Endodermal cell (in vitro differentiated cells): ENCODE data around the gene SRMS. TPM values are rescaled to one million over a fixed set of nuclear protein-coding genes. Genes with fewer than 3 reads are reported as not detected.

Experiments
- DNase-seq: peaks from one replicate; pipeline ENCODE4 v3.0.0-alpha.2; 2017
- H3K27ac ChIP-seq: 2 replicates; pipeline ENCODE4 v1.5.1; 2013; ENCODE audit warnings: mild to moderate bottlenecking, low read depth, low read length, moderate library complexity
- H3K27me3 ChIP-seq: 2 replicates; pipeline ENCODE4 v1.6.1; 2013; ENCODE audit warnings: mild to moderate bottlenecking, low read length, moderate library complexity; ENCODE audit not compliant: insufficient read depth, control insufficient read depth, poor library complexity, severe bottlenecking
- H3K36me3 ChIP-seq: 2 replicates; pipeline ENCODE4 v1.7.0; 2013; ENCODE audit warnings: mild to moderate bottlenecking, low read length, moderate library complexity; ENCODE audit not compliant: control insufficient read depth, insufficient read depth
- H3K4me1 ChIP-seq: one replicate; pipeline ENCODE4 v1.7.0; 2013; ENCODE audit warnings: low read length; ENCODE audit not compliant: control insufficient read depth, insufficient read depth
- H3K4me3 ChIP-seq: 2 replicates; pipeline ENCODE4 v1.5.1; 2013; ENCODE audit warnings: mild to moderate bottlenecking, low read length, moderate library complexity
- H3K9ac ChIP-seq: 2 replicates; pipeline ENCODE4 v1.6.1; 2013; ENCODE audit warnings: mild to moderate bottlenecking, low read length, moderate library complexity; ENCODE audit not compliant: poor library complexity, severe bottlenecking; ENCODE audit errors: extremely low read depth
- H3K9me3 ChIP-seq: 2 replicates; pipeline ENCODE4 v1.6.1; 2013; ENCODE audit warnings: mild to moderate bottlenecking, low read length, moderate library complexity; ENCODE audit not compliant: control insufficient read depth
- H3K27ac Mint-ChIP-seq: 2 replicates; pipeline ENCODE4 v1.8.0; 2020; ENCODE audit warnings: mixed read lengths
- H3K27me3 Mint-ChIP-seq: 2 replicates; pipeline ENCODE4 v1.8.0; 2021; ENCODE audit warnings: mild to moderate bottlenecking, mixed read lengths; ENCODE audit not compliant: insufficient read depth
- H3K36me3 Mint-ChIP-seq: 2 replicates; pipeline ENCODE4 v1.8.0; 2020; ENCODE audit warnings: low read depth, mixed read lengths
- H3K4me1 Mint-ChIP-seq: 2 replicates; pipeline ENCODE4 v1.8.0; 2020; ENCODE audit warnings: mixed read lengths
- H3K4me3 Mint-ChIP-seq: 2 replicates; pipeline ENCODE4 v1.8.0; 2020; ENCODE audit warnings: mild to moderate bottlenecking, moderate library complexity, mixed read lengths
- H3K9me3 Mint-ChIP-seq: 2 replicates; pipeline ENCODE4 v1.8.0; 2020; ENCODE audit warnings: mild to moderate bottlenecking, mixed read lengths
- WGBS, 2 experiments: methylation state at CpG; one replicate each; pipeline versions ENCODE4 v1.1.5 to v1.1.7; 2013; ENCODE audit warnings: missing lambda C conversion rate in 2 of 2, mixed read lengths in 1 of 2; ENCODE audit not compliant: insufficient coverage in 1 of 2, insufficient read length in 1 of 2; 5-methylcytosine and 5-hydroxymethylcytosine counted together
- total RNA-seq, 2 donors: library from RNA; stranded (reverse); fragmentation: NEBNext Ultra II Directional in 1 of 2; extraction: Animal tissue kit (Norgen Biotek cat#: 25700) in 1 of 2; gene quantifications; 2 replicates in 1 of 2; 3 replicates in 1 of 2; pipeline ENCODE4 v1.2.1, GENCODE V29; 2021
- TF ChIP-seq, protein P1 (sequence below): fragments of 200-600 bp; sonication (generic); conservative IDR thresholded peaks from 2 replicates; pipeline ENCODE4 v1.5.0; 2021; ENCODE audit warnings: antibody characterized with exemption, mild to moderate bottlenecking

Gene SRMS
- total RNA-seq, 2 donors from 2014 or later: not detected

DNA sequence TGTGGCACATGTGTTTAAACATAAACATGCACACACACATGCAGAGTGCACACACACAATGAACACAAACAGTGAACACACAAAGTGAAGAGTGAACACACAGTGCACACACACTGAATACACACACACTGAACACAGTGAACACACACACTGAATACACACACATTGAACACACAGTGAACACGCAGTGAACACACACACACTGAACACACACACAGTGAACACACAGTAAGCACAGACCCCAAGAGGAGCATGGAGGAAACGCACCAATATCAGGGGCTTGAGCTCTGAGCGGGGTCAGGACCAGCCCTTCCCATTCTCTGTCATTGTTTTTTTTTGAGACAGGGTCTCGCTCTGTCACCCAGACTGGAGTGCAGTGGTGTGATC lies 43.6 kb upstream of the SRMS start:
- Mint-ChIP-seq H3K36me3 (peaks cover 29% of the 10 kb centered on the region), H3K27ac (no peak overlapping the region), H3K27me3 (no peaks in the 10 kb centered on the region), H3K9me3 (no peaks in the 10 kb centered on the region), H3K4me1 (peaks cover 5% of the 10 kb centered on the region), H3K4me3 (no peak overlapping the region)
- Histone ChIP-seq H3K4me1 (no peaks in the 10 kb centered on the region), H3K27me3 (no peaks in the 10 kb centered on the region), H3K9ac (no peak overlapping the region), H3K4me3 (no peak overlapping the region), H3K36me3 (no peaks in the 10 kb centered on the region), H3K9me3 (no peaks in the 10 kb centered on the region), H3K27ac (no peak overlapping the region)
- DNase-seq: no peak
- TF ChIP-seq, protein P1, sequence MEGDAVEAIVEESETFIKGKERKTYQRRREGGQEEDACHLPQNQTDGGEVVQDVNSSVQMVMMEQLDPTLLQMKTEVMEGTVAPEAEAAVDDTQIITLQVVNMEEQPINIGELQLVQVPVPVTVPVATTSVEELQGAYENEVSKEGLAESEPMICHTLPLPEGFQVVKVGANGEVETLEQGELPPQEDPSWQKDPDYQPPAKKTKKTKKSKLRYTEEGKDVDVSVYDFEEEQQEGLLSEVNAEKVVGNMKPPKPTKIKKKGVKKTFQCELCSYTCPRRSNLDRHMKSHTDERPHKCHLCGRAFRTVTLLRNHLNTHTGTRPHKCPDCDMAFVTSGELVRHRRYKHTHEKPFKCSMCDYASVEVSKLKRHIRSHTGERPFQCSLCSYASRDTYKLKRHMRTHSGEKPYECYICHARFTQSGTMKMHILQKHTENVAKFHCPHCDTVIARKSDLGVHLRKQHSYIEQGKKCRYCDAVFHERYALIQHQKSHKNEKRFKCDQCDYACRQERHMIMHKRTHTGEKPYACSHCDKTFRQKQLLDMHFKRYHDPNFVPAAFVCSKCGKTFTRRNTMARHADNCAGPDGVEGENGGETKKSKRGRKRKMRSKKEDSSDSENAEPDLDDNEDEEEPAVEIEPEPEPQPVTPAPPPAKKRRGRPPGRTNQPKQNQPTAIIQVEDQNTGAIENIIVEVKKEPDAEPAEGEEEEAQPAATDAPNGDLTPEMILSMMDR: no peak
- 94% methylated on average over 3 to 4 of the region's 4 CpGs for WGBS, 2 experiments

DNA sequence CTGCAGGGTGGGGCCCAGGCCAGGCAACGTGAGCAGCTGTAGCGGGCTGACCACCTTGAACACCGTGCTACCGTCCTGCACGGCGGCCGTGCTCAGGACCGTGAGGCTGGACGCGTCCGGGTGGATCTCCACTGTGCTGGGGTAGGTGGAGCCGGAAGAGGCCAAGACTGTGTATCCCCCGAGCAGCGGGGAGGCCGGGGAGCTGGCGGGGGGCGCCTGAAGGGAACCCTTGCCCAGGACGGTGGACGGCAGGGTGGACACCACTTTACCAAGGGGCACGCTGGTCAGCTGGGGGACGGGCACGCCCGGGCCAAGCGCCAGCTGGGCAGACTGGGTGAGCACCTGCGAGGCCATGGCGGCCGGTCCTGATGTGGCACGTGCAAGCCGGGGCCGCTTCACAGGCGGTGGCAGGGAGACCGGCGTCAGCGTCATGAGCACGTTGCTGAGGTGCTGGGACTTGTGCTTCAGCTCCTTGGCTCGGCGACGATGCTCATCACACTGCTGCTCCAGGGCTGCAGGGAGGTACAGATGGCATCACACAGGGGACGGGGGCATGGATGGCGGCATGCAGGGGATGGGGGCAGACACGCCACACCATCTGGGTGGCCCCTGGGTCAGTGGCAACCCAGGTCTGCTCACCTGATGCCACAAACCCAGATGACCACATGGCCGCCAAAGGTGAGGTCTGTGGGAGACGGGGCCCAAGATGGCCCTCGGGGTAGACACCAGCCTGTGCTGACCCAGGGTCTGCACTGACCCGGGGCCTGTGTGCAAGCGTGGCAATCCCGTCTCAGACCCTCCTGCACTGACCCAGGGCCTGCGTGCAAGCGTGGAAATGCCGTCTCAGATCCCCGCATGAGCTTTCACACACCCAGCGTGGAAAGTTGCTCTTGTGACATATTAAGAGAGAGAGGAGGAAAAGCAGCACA lies 42.9 kb upstream of the SRMS start:
- H3K9me3 Mint-ChIP-seq: no peaks in the 10 kb centered on the region
- H3K4me3 ChIP-seq: no peak overlapping the region
- no peak overlapping the region for H3K9ac ChIP-seq
- H3K4me1 Mint-ChIP-seq: peaks cover 5% of the 10 kb centered on the region
- H3K4me1 ChIP-seq: no peaks in the 10 kb centered on the region
- TF ChIP-seq, protein P1: no peak
- no peaks in the 10 kb centered on the region for H3K27me3 ChIP-seq
- H3K36me3 ChIP-seq: no peaks in the 10 kb centered on the region
- no peaks in the 10 kb centered on the region for H3K27me3 Mint-ChIP-seq
- WGBS, 2 experiments: 95% methylated on average over 43 to 52 of the region's 52 CpGs
- H3K36me3 Mint-ChIP-seq: peaks cover 28% of the 10 kb centered on the region
- no peak for DNase-seq
- no peaks in the 10 kb centered on the region for H3K9me3 ChIP-seq
- no peak overlapping the region for H3K27ac Mint-ChIP-seq
- no peak overlapping the region for H3K4me3 Mint-ChIP-seq
- no peak overlapping the region for H3K27ac ChIP-seq

DNA sequence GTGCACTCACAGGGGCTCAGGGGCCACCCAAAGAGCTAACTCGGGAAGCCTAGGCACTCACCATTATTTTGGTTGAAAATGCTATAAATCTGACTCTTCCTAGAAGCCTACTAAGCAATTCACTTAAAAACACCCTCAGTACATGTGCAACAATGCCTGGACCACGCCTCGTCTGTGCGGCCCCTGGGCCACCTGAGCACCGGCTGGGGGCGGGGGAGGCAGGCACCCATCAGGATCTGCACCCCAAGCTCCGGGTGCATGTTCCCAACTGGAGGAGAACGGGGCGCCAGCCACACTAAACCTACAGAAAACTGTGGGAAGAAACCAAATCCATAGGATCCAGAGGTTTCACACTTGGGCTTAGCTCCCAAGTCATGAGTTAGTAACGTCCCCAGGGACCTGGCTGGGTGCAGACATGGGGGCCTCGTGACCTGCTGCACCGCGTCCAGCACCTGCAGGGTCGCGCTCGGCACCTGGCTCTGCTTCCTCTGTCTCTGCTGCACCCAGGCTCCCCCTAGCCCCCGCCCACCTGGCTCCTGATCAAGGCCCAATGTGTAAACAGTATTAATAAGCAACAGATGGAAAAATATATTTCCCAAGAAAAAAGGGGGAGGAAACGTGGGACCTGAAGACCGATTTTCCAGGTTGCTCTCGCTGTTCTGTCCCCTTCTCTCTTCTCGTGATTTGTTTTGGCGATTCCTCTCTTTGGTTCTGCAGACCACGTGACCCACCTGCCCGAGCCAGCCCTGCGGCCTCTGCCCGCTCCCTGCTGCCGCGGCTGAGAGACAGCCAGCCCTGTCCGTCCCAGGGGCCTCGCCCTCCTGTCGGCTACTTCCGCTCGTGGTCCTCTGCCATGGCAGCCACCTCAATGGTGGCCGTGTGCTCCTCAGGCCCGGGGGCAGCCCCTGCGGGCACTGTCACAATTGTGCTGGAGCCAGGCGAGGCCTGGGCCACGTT lies 42.0 kb upstream of the SRMS start:
- Histone ChIP-seq H3K4me1 (no peaks in the 10 kb centered on the region), H3K36me3 (no peaks in the 10 kb centered on the region), H3K4me3 (no peak overlapping the region), H3K27ac (no peak overlapping the region), H3K27me3 (no peaks in the 10 kb centered on the region), H3K9me3 (no peaks in the 10 kb centered on the region), H3K9ac (no peak overlapping the region)
- no peaks in the 10 kb centered on the region for H3K27me3 Mint-ChIP-seq
- DNase-seq: no peak
- H3K4me1 Mint-ChIP-seq: peaks cover 5% of the 10 kb centered on the region
- WGBS, 2 experiments: 92 to 97% methylated on average over 26 to 38 of the region's 38 CpGs
- H3K9me3 Mint-ChIP-seq: no peaks in the 10 kb centered on the region
- peaks cover 23% of the 10 kb centered on the region for H3K36me3 Mint-ChIP-seq
- TF ChIP-seq, protein P1: no peak
- no peak overlapping the region for H3K27ac Mint-ChIP-seq
- no peak overlapping the region for H3K4me3 Mint-ChIP-seq
